Uterus (tissue), 4 donors: ENCODE data around the gene TBC1D25. TPM values are rescaled to one million over a fixed set of nuclear protein-coding genes. Genes with fewer than 3 reads are reported as not detected.

Experiments used
- DNase-seq, 2 donors: peaks; one replicate each; pipeline ENCODE4 v3.0.0-alpha.2; 2019 to 2020
- H3K27ac ChIP-seq, 2 donors: fragments of 200-600 bp; sonication (generic); 1 replicate in 1 of 2; 2 replicates in 1 of 2; pipeline ENCODE4 v1.5.1; 2016 to 2018
- H3K27me3 ChIP-seq, 2 donors: fragments of 200-600 bp; sonication (generic); one replicate each; pipeline ENCODE4 v1.5.1; 2018 to 2019; ENCODE audit warnings: control low read depth in 1 of 2
- H3K36me3 ChIP-seq, 2 donors: fragments of 200-600 bp; sonication (generic); one replicate each; pipeline ENCODE4 v1.5.1; 2019; ENCODE audit warnings: control low read depth in 1 of 2
- H3K4me1 ChIP-seq, 2 donors: fragments of 200-600 bp; sonication (generic); one replicate each; pipeline ENCODE4 v1.5.1; 2018 to 2019; ENCODE audit warnings: control low read depth in 1 of 2
- H3K4me3 ChIP-seq, 2 donors: fragments of 200-600 bp; sonication (generic); 1 replicate in 1 of 2; 2 replicates in 1 of 2; pipeline ENCODE4 v1.5.1; 2018 to 2019; ENCODE audit warnings: mild to moderate bottlenecking in 1 of 2
- H3K9me3 ChIP-seq, 2 donors: fragments of 200-600 bp; sonication (generic); one replicate each; pipeline ENCODE4 v1.5.1; 2019; ENCODE audit warnings: control low read depth in 1 of 2
- CTCF ChIP-seq, 4 experiments: fragments of 200-600 bp in 2 of 4; fragments of 450-650 bp in 2 of 4; sonication (generic) in 2 of 4; IDR thresholded peaks; one replicate each; pipeline ENCODE4 v1.5.1; 2016 to 2019; ENCODE audit warnings: antibody characterized with exemption in 4 of 4, mild to moderate bottlenecking in 2 of 4, moderate library complexity in 1 of 4
- POLR2A ChIP-seq, 2 donors: fragments of 450-650 bp; IDR thresholded peaks; one replicate each; pipeline ENCODE4 v1.6.1; 2016; ENCODE audit warnings: antibody characterized with exemption in 2 of 2, mild to moderate bottlenecking in 1 of 2, moderate library complexity in 1 of 2
- intact Hi-C: fragments of 100-400 bp; cut with DNase I; formaldehyde crosslinking; loops from one replicate; pipeline ENCODE4 v1.15.1; 2023; ENCODE audit warnings: low total_unique reads
- total RNA-seq, 4 donors: library from RNA; depleted of rRNA in 3 of 4; stranded (reverse); fragments of >200 nt in 3 of 4; gene quantifications; one replicate each; pipeline versions ENCODE4 v1.1.0 to v1.2.4, GENCODE V29; 2014 to 2023
- donor health status: DM: yes; HTN: yes; CAD: no.

Gene TBC1D25
- total RNA-seq, 4 donors from 2014 or later, result 4.1 to 14.3 (median 5.3) TPM

GRCh38 chrX:48558271-48558670, 18.8 kb downstream of the TBC1D25 start:
- no peak overlapping the region for H3K27ac ChIP-seq
- no peaks in the 10 kb centered on the region for H3K36me3 ChIP-seq

GRCh38 chrX:48559636-48560035, 20.1 kb downstream of the TBC1D25 start:
- TF ChIP-seq CTCF (IDR thresholded peaks at IDR 0.05) (no peak), POLR2A (IDR thresholded peaks at IDR 0.05) (no peak)
- intact Hi-C loops, result no loop called here
- Histone ChIP-seq H3K4me3 (no peak overlapping the region), H3K4me1 (no peaks in the 10 kb centered on the region), H3K9me3 (no peaks in the 10 kb centered on the region), H3K27ac (no peak overlapping the region), H3K36me3 (no peaks in the 10 kb centered on the region), H3K27me3 (no peaks in the 10 kb centered on the region)
- no peak for DNase-seq

More at GRCh38 chrX:48558271-48558670, 18.8 kb downstream of the TBC1D25 start:
- intact Hi-C loops, result no loop called here
- TF ChIP-seq POLR2A (IDR thresholded peaks at IDR 0.05) (no peak), CTCF (IDR thresholded peaks at IDR 0.05) (no peak)
- H3K27me3 ChIP-seq, result no peaks in the 10 kb centered on the region
- no peak for DNase-seq
- no peaks in the 10 kb centered on the region for H3K4me1 ChIP-seq
- H3K9me3 ChIP-seq, result no peaks in the 10 kb centered on the region
- H3K4me3 ChIP-seq, result no peak overlapping the region

GRCh38 chrX:48560056-48560455, 20.5 kb downstream of the TBC1D25 start:
- intact Hi-C loops, result no loop called here
- no peak for DNase-seq
- no peaks in the 10 kb centered on the region for H3K36me3 ChIP-seq

GRCh38 chrX:48560681-48561080, 21.2 kb downstream of the TBC1D25 start:
- Histone ChIP-seq H3K9me3 (no peaks in the 10 kb centered on the region), H3K4me3 (no peak overlapping the region), H3K27me3 (no peaks in the 10 kb centered on the region), H3K27ac (no peak overlapping the region), H3K36me3 (no peaks in the 10 kb centered on the region), H3K4me1 (no peaks in the 10 kb centered on the region)
- DNase-seq, result no peak
- TF ChIP-seq POLR2A (IDR thresholded peaks at IDR 0.05), result no peak
- no peak for TF ChIP-seq CTCF (IDR thresholded peaks at IDR 0.05)
- intact Hi-C loops, result no loop called here

More at GRCh38 chrX:48560056-48560455, 20.5 kb downstream of the TBC1D25 start:
- no peaks in the 10 kb centered on the region for H3K4me1 ChIP-seq
- no peaks in the 10 kb centered on the region for H3K9me3 ChIP-seq
- TF ChIP-seq POLR2A (IDR thresholded peaks at IDR 0.05) (no peak), CTCF (IDR thresholded peaks at IDR 0.05) (no peak)
- no peak overlapping the region for H3K4me3 ChIP-seq
- H3K27ac ChIP-seq, result no peak overlapping the region
- H3K27me3 ChIP-seq, result no peaks in the 10 kb centered on the region

GRCh38 chrX:48569958-48570357, 30.4 kb downstream of the TBC1D25 start:
- DNase-seq, result no peak
- H3K27ac ChIP-seq, result no peak overlapping the region
- TF ChIP-seq POLR2A (IDR thresholded peaks at IDR 0.05), result no peak
- TF ChIP-seq CTCF (IDR thresholded peaks at IDR 0.05), result no peak
- intact Hi-C loops, result no loop called here
- H3K27me3 ChIP-seq, result no peaks in the 10 kb centered on the region
- H3K4me3 ChIP-seq, result no peak overlapping the region
- no peaks in the 10 kb centered on the region for H3K4me1 ChIP-seq
- no peaks in the 10 kb centered on the region for H3K9me3 ChIP-seq
- no peaks in the 10 kb centered on the region for H3K36me3 ChIP-seq
